Osteocyte (in vitro differentiated cells): ENCODE data around the gene HPGD. TPM values are rescaled to one million over a fixed set of nuclear protein-coding genes. Genes with fewer than 3 reads are reported as not detected.

Source experiments
- DNase-seq: peaks from one replicate; pipeline ENCODE4 v3.0.0; 2021; ENCODE audit warnings: mixed read lengths; ENCODE audit not compliant: unreplicated experiment; ENCODE audit errors: extremely low spot score
- H3K27ac Mint-ChIP-seq: one replicate; pipeline ENCODE4 v1.8.0; 2021; ENCODE audit warnings: mild to moderate bottlenecking, mixed read lengths; ENCODE audit not compliant: unreplicated experiment
- H3K27me3 Mint-ChIP-seq: one replicate; pipeline ENCODE4 v1.8.0; 2021; ENCODE audit warnings: mixed read lengths; ENCODE audit not compliant: unreplicated experiment
- H3K36me3 Mint-ChIP-seq: one replicate; pipeline ENCODE4 v1.8.0; 2021; ENCODE audit warnings: mixed read lengths; ENCODE audit not compliant: unreplicated experiment
- H3K4me1 Mint-ChIP-seq: one replicate; pipeline ENCODE4 v1.8.0; 2021; ENCODE audit warnings: mixed read lengths; ENCODE audit not compliant: unreplicated experiment
- H3K4me3 Mint-ChIP-seq: one replicate; pipeline ENCODE4 v1.8.0; 2021; ENCODE audit warnings: mild to moderate bottlenecking, moderate library complexity, mixed read lengths; ENCODE audit not compliant: unreplicated experiment
- H3K9me3 Mint-ChIP-seq: one replicate; pipeline ENCODE4 v1.8.0; 2021; ENCODE audit warnings: mixed read lengths; ENCODE audit not compliant: unreplicated experiment
- total RNA-seq: library from RNA; stranded (reverse); gene quantifications from 2 replicates; pipeline ENCODE4 v1.2.1, GENCODE V29; 2021
- TF ChIP-seq, protein P1 (sequence below): fragments of 200-600 bp; sonication (generic); IDR thresholded peaks from 2 replicates; pipeline ENCODE4 v1.5.0; 2021; ENCODE audit warnings: antibody characterized with exemption, mild to moderate bottlenecking, moderate library complexity

HPGD gene
- total RNA-seq, 1 donor from 2014 or later: not detected

DNA sequence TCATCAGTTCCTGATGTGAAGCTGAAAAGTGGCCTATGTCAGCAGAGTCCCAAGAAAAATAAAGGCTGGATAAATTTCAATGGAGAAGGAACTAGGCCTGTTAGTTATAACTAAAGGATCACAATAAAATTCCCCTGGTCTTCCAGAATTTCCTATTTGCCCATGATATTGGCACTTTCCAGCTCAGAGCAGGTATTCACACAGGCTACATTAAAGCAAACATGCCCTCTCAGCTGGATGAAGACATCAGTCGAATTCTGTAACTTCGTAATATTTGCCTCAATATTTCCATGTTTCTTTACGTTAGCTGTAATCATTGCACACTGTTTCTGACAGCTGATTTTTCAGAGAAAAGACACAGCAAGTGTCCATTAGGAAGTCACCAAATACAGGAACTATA is 9.5 kb downstream of the HPGD start:
- H3K27me3 Mint-ChIP-seq: peaks cover 43% of the 10 kb centered on the region
- H3K36me3 Mint-ChIP-seq: no peaks in the 10 kb centered on the region
- H3K4me1 Mint-ChIP-seq: no peaks in the 10 kb centered on the region
- DNase-seq: no peak
- TF ChIP-seq, protein P1, sequence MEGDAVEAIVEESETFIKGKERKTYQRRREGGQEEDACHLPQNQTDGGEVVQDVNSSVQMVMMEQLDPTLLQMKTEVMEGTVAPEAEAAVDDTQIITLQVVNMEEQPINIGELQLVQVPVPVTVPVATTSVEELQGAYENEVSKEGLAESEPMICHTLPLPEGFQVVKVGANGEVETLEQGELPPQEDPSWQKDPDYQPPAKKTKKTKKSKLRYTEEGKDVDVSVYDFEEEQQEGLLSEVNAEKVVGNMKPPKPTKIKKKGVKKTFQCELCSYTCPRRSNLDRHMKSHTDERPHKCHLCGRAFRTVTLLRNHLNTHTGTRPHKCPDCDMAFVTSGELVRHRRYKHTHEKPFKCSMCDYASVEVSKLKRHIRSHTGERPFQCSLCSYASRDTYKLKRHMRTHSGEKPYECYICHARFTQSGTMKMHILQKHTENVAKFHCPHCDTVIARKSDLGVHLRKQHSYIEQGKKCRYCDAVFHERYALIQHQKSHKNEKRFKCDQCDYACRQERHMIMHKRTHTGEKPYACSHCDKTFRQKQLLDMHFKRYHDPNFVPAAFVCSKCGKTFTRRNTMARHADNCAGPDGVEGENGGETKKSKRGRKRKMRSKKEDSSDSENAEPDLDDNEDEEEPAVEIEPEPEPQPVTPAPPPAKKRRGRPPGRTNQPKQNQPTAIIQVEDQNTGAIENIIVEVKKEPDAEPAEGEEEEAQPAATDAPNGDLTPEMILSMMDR: no peak
- H3K9me3 Mint-ChIP-seq: no peaks in the 10 kb centered on the region
- no peak overlapping the region for H3K27ac Mint-ChIP-seq
- H3K4me3 Mint-ChIP-seq: no peak overlapping the region

DNA sequence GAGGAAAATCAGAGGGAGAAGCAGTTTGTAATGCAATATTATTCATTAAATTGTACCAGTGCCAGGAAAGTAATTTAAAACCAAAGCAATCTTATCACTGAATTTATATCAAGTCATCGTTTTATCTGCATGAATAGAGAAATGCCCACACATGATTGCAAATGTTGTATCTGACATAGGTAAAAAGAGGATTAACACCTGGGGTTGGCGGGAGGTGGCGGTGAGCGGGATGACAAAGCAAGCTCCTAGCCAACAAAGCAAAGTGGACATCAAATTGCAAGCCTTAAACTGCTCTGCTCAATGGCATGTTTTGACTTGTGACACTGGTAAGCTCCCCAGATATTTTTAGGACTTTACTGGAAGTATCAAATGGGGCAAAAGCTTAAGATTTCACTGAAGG is 16.4 kb downstream of the HPGD start:
- Mint-ChIP-seq H3K4me3 (no peak overlapping the region), H3K4me1 (no peaks in the 10 kb centered on the region), H3K36me3 (no peaks in the 10 kb centered on the region), H3K27ac (no peak overlapping the region), H3K27me3 (peaks cover 26% of the 10 kb centered on the region), H3K9me3 (no peaks in the 10 kb centered on the region)
- TF ChIP-seq, protein P1: no peak
- no peak for DNase-seq

DNA sequence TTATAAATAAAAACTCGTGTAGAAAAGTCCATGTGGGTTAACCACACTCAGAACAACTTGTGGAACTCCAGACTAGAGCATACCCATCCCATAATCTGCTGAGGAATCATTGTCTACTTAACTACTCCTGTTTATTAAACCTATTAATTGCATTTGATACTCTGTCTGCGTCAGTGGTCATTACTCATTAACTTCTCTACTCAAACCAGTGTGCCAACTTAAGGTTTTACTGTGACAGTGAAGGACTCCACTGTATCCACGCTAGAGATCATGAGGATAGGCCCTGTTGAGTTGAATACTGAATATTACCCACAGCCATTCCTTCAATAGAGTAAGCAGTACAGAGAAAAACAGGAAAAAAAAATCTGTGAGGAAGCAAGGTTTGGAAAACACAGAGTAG is 17.3 kb downstream of the HPGD start:
- no peak for DNase-seq
- Mint-ChIP-seq H3K27ac (no peak overlapping the region), H3K36me3 (no peaks in the 10 kb centered on the region), H3K27me3 (peaks cover 26% of the 10 kb centered on the region), H3K9me3 (no peaks in the 10 kb centered on the region), H3K4me1 (no peaks in the 10 kb centered on the region), H3K4me3 (no peak overlapping the region)
- TF ChIP-seq, protein P1: no peak

DNA sequence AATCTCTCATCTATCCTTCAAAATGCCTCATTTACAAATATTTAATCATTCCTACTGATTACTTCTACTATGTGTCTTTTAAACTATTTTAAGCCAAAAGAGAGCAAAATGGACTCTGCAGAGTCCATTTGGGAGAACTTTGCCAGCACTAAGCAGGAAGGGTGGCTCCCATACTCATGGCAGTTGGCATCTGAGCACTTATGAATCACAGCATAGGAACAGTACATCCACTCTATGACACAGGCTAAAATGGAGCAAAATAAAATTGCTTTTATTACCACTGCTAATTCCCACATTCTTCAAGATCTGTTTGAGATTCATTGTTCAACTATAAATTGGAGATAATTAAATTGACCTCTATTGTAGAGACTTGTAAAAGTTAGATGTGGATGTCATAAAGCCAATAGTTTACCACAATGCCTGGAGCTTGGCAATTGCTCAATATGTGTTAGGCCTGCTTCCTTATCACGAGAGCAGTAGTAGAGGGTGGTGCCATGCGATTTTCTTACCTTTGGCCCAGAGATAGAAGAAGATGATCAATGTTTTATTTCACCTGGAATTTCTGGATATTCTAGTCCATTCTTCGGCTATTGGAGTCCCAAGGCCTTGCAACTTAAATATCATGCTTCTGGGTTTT is 19.1 kb downstream of the HPGD start:
- H3K9me3 Mint-ChIP-seq: no peaks in the 10 kb centered on the region
- no peaks in the 10 kb centered on the region for H3K4me1 Mint-ChIP-seq
- TF ChIP-seq, protein P1: no peak
- no peak overlapping the region for H3K27ac Mint-ChIP-seq
- no peak overlapping the region for H3K4me3 Mint-ChIP-seq
- H3K27me3 Mint-ChIP-seq: peaks cover 20% of the 10 kb centered on the region
- DNase-seq: no peak
- no peaks in the 10 kb centered on the region for H3K36me3 Mint-ChIP-seq

DNA sequence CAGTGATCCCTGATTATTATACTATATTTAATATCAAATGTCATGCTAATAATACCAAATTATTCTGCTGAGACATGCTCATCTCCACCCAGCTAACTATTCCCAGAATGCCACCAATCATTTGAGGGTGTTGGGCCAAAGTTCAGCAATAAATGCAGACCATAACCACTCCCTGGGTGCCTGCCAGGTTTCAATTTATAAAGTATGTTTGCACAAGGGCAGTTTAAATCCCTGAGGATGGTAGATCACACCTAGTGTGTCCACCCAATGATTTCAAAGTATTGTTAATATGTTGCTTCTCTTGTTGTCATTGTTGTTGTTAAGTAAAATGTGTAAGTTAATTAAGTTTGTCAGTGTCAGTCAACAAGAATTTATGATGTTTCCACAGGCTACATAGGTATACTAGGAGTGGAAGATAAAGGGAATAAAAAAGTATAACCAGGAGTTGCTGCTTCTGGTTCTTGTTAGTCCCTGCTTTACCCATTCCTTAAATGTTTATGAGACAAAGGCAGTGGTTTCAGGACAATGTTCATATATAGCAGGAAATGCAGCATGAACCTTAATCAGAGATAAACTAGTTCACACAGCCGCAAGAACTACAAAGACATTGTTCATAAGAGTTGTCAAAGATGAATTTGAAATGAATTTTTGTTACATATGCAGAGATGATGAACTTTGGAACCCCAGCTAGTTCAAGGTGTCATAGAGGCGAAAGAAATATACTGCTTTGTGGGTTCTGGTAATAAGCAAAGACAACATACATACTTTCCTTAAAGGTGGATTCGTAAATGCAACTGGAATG is 25.5 kb downstream of the HPGD start:
- H3K4me3 Mint-ChIP-seq: no peak overlapping the region
- H3K36me3 Mint-ChIP-seq: no peaks in the 10 kb centered on the region
- TF ChIP-seq, protein P1: no peak
- H3K27me3 Mint-ChIP-seq: peaks cover 19% of the 10 kb centered on the region
- H3K4me1 Mint-ChIP-seq: no peaks in the 10 kb centered on the region
- no peaks in the 10 kb centered on the region for H3K9me3 Mint-ChIP-seq
- H3K27ac Mint-ChIP-seq: no peak overlapping the region
- no peak for DNase-seq
